HCT116 (cell line): ENCODE results near the gene RENBP. TPM values are rescaled to one million over a fixed set of nuclear protein-coding genes. Genes with fewer than 3 reads are reported as not detected.

Source experiments
- ATAC-seq: fragments of 200-7000 bp; cut with Tn5 transposase; 2 replicates; pipeline ENCODE4 v1.9.1; 2020; ENCODE audit warnings: mild to moderate bottlenecking, moderate library complexity
- BruUV-seq: library from RNA; stranded (reverse); fragments of 400-500 nt; replicated peaks from 2 replicates; lab custom pipeline; 2021; lab: Mats Ljungman, UMichigan
- CTCF ChIA-PET: fragments of 300-600 bp; sonication (Branson Sonifier 250); formaldehyde crosslinking; loops from one replicate; lab custom pipeline; 2021; ENCODE audit warnings: antibody characterized with exemption; lab: Charles Lee
- POLR2A ChIA-PET: fragments of 300-600, 350-600 bp; sonication (Branson Sonifier 250); formaldehyde crosslinking; loops from one replicate; lab custom pipeline; 2021; ENCODE audit warnings: antibody characterized with exemption; lab: Charles Lee
- RAD21 ChIA-PET, 2 experiments: fragments of 300-600 bp; sonication (Branson Sonifier 250); formaldehyde crosslinking; loops; one replicate each; lab custom pipeline; 2023; ENCODE audit warnings: low total read pairs in 2 of 2; ENCODE audit not compliant: uncharacterized antibody in 2 of 2, unreplicated experiment in 2 of 2, low non-redundant PET in 1 of 2; lab: Charles Lee
- DNase-seq: peaks from one replicate; pipeline ENCODE4 v3.0.0-alpha.2; 2010; ENCODE audit warnings: low read depth, low spot score
- H2AFZ ChIP-seq: fragments of 200-600 bp; shearing (Covaris generic), sonication (generic); 2 replicates; pipeline ENCODE4 v1.6.1; 2017; ENCODE audit warnings: low read depth, mixed run types, mixed read lengths, antibody characterized with exemption, low read length; ENCODE audit not compliant: poor library complexity, severe bottlenecking
- H3K27ac ChIP-seq: 2 replicates; pipeline ENCODE4 v1.5.1; 2012; ENCODE audit warnings: low read depth, low read length
- H3K27me3 ChIP-seq: fragments of 200-600 bp; sonication (generic); 2 replicates; pipeline ENCODE4 v1.6.1; 2016; ENCODE audit warnings: mixed run types, low read length, mixed read lengths; ENCODE audit not compliant: insufficient read depth
- H3K36me3 ChIP-seq, 2 experiments: fragments of 200-500 bp in 1 of 2; fragments of 200-600 bp in 1 of 2; sonication (Bioruptor generic) in 1 of 2; sonication (generic) in 1 of 2; 2 replicates each; pipeline versions ENCODE4 v1.5.1 to v1.6.1; 2014 to 2016; ENCODE audit warnings: low read length in 2 of 2, inconsistent platforms in 1 of 2, mixed read lengths in 1 of 2, mixed run types in 1 of 2; ENCODE audit not compliant: insufficient read depth in 2 of 2, control insufficient read depth in 1 of 2
- H3K4me1 ChIP-seq, 2 experiments: fragments of 200-600 bp in 1 of 2; sonication (generic) in 1 of 2; 2 replicates each; pipeline versions ENCODE4 v1.5.1 to v1.6.1; 2012 to 2017; ENCODE audit warnings: low read length in 2 of 2, inconsistent platforms in 1 of 2, mild to moderate bottlenecking in 1 of 2, mixed read lengths in 1 of 2, mixed run types in 1 of 2, moderate library complexity in 1 of 2; ENCODE audit not compliant: insufficient read depth in 2 of 2, control insufficient read depth in 1 of 2
- H3K4me2 ChIP-seq: fragments of 200-600 bp; sonication (generic); 2 replicates; pipeline ENCODE4 v1.6.1; 2017; ENCODE audit warnings: mixed run types, low read length, mixed read lengths
- H3K4me3 ChIP-seq, 2 experiments: fragments of 200-600 bp in 1 of 2; sonication (generic) in 1 of 2; replicated peaks in 1 of 2; 2 replicates each; pipeline ENCODE4 v1.5.1; 2011 to 2016; ENCODE audit warnings: low read length in 2 of 2, control low read depth in 1 of 2, low read depth in 1 of 2, mild to moderate bottlenecking in 1 of 2, mixed read lengths in 1 of 2, mixed run types in 1 of 2
- H3K79me2 ChIP-seq: fragments of 200-600 bp; sonication (generic); 2 replicates; pipeline ENCODE4 v1.6.1; 2017; ENCODE audit warnings: mild to moderate bottlenecking, mixed run types, low read length, moderate library complexity, mixed read lengths; ENCODE audit not compliant: insufficient read depth
- H3K9ac ChIP-seq: fragments of 200-600 bp; sonication (generic); 2 replicates; pipeline ENCODE4 v1.6.1; 2016; ENCODE audit warnings: low read length, mixed read lengths
- H3K9me2 ChIP-seq: fragments of 200-600 bp; sonication (generic), shearing (Covaris generic); 2 replicates; pipeline ENCODE4 v1.6.1; 2017; ENCODE audit warnings: mixed run types, mild to moderate bottlenecking, moderate library complexity; ENCODE audit not compliant: insufficient read depth
- H3K9me3 ChIP-seq, 2 experiments: fragments of 200-500 bp in 1 of 2; fragments of 200-600 bp in 1 of 2; sonication (Bioruptor generic) in 1 of 2; sonication (generic) in 1 of 2; 2 replicates each; pipeline ENCODE4 v1.6.1; 2014 to 2017; ENCODE audit warnings: low read length in 2 of 2, mixed read lengths in 2 of 2, inconsistent platforms in 1 of 2, low read depth in 1 of 2, mild to moderate bottlenecking in 1 of 2, mixed run types in 1 of 2, moderate library complexity in 1 of 2; ENCODE audit not compliant: control insufficient read depth in 1 of 2, insufficient read depth in 1 of 2
- H4K20me1 ChIP-seq: fragments of 200-600 bp; sonication (generic), shearing (Covaris generic); 2 replicates; pipeline ENCODE4 v1.6.1; 2017; ENCODE audit warnings: mixed run types, mild to moderate bottlenecking, moderate library complexity; ENCODE audit not compliant: insufficient read depth
- CBX3 ChIP-seq: IDR thresholded peaks from 2 replicates; pipeline ENCODE4 v1.6.1; 2012; ENCODE audit warnings: low read depth
- CEBPB ChIP-seq: IDR thresholded peaks from 2 replicates; pipeline ENCODE4 v1.6.1; 2012; ENCODE audit warnings: low read depth
- EGR1 ChIP-seq: IDR thresholded peaks from 2 replicates; pipeline ENCODE4 v1.6.1; 2012; ENCODE audit warnings: low read depth
- ELF1 ChIP-seq: IDR thresholded peaks from 2 replicates; pipeline ENCODE4 v1.6.1; 2012; ENCODE audit warnings: low read depth, borderline replicate concordance
- EZH2 ChIP-seq: fragments of 200-600 bp; sonication (generic); IDR thresholded peaks from 2 replicates; pipeline ENCODE4 v1.6.1; 2017; ENCODE audit warnings: antibody characterized with exemption, mixed run types
- FOSL1 ChIP-seq: IDR thresholded peaks from 2 replicates; pipeline ENCODE4 v1.6.1; 2012; ENCODE audit warnings: low read depth
- JUND ChIP-seq: IDR thresholded peaks from 2 replicates; pipeline ENCODE4 v1.6.1; 2012
- SIN3A ChIP-seq: IDR thresholded peaks from 2 replicates; pipeline ENCODE4 v1.6.1; 2012; ENCODE audit warnings: low read depth
- SP1 ChIP-seq: IDR thresholded peaks from 2 replicates; pipeline ENCODE4 v1.6.1; 2012; ENCODE audit warnings: low read depth
- SRF ChIP-seq: IDR thresholded peaks from 2 replicates; pipeline ENCODE4 v1.6.1; 2012; ENCODE audit warnings: low read depth
- TCF7L2 ChIP-seq: IDR thresholded peaks from 2 replicates; pipeline ENCODE4 v1.7.0; 2011; ENCODE audit warnings: borderline replicate concordance, inconsistent platforms; ENCODE audit not compliant: insufficient read depth, insufficient read length; ENCODE audit errors: extremely low read depth
- YY1 ChIP-seq: IDR thresholded peaks from 2 replicates; pipeline ENCODE4 v1.6.1; 2011; ENCODE audit warnings: low read length, low read depth, moderate library complexity, mild to moderate bottlenecking; ENCODE audit not compliant: insufficient replicate concordance; ENCODE audit errors: extremely low read depth
- ZFX ChIP-seq: fragments of 450-650 bp; IDR thresholded peaks from 2 replicates; pipeline ENCODE4 v1.6.1; 2017
- ZNF274 ChIP-seq: fragments of 200-500 bp; sonication (Bioruptor generic); IDR thresholded peaks from 2 replicates; pipeline ENCODE4 v1.6.1; 2014; ENCODE audit warnings: mild to moderate bottlenecking, low read depth, low read length, inconsistent platforms
- intact Hi-C: fragments of 100-400 bp; cut with micrococcal nuclease; formaldehyde crosslinking; loops from 2 replicates; pipeline ENCODE4 v1.10.0; 2022
- total RNA-seq: library from RNA; stranded (reverse); gene quantifications from one replicate; pipeline ENCODE4 v1.2.1, GENCODE V29; 2021; ENCODE audit not compliant: unreplicated experiment
- TF ChIP-seq, protein P1 (sequence below): IDR thresholded peaks from 2 replicates; pipeline ENCODE4 v1.6.1; 2012
- TF ChIP-seq, protein P2 (sequence below): IDR thresholded peaks from 2 replicates; pipeline ENCODE4 v1.6.1; 2012

Gene RENBP
- total RNA-seq, 1 experiment from 2014 or later, result 1.3 TPM

DNA sequence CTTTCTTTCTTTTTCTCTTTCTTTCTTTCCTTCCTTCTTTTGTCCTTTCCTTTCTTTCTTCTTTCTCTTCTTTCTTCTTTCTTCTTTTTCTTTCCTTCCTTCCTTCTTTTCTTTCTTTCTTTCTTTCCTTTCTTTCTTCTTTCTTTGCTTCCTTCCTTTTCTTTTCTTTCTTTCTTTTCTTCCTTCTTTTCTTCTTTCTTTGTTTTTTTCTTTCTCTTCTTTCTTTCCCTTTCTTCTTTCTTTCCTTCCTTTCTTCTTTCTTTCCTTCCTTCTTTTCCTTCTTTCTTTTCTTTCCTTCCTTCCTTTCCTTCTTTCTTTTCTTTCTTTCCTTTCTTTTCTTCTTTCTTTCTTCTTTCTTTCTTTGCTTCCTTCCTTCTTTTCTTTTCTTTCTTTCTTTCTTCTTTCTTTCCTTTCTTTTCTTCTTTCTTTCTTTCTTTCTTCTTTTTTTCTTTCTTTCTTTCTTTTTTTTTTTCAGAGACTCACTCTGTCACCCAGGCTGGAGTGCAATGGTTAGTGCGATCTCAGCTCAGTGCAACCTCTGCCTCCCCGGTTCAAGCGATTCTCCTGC is 46.7 kb upstream of the RENBP start:
- Histone ChIP-seq H2AFZ (no peak overlapping the region), H3K27me3 (no peaks in the 10 kb centered on the region), H3K4me2 (no peak overlapping the region), H3K4me1 (no peaks in the 10 kb centered on the region), H4K20me1 (no peaks in the 10 kb centered on the region), H3K27ac (no peak overlapping the region), H3K4me3 (no peak overlapping the region), H3K9ac (no peak overlapping the region), H3K36me3 (no peaks in the 10 kb centered on the region), H3K9me3 (no peaks in the 10 kb centered on the region), H3K79me2 (no peaks in the 10 kb centered on the region), H3K9me2 (no peaks in the 10 kb centered on the region)
- intact Hi-C loops, result no loop called here
- ChIA-PET POLR2A (no interaction called here), RAD21 (no interaction called here), CTCF (no interaction called here)
- no peak for DNase-seq
- BruUV-seq, result no TSS peak
- ATAC-seq, result no peak
- TF ChIP-seq ZNF274, result no peak
- no peak for TF ChIP-seq CEBPB
- TF ChIP-seq YY1, result no peak
- TF ChIP-seq ZFX, result no peak
- TF ChIP-seq FOSL1, result no peak
- TF ChIP-seq TCF7L2, result no peak
- TF ChIP-seq SIN3A, result no peak
- no peak for TF ChIP-seq SRF
- TF ChIP-seq EZH2, result no peak
- TF ChIP-seq, protein P1, sequence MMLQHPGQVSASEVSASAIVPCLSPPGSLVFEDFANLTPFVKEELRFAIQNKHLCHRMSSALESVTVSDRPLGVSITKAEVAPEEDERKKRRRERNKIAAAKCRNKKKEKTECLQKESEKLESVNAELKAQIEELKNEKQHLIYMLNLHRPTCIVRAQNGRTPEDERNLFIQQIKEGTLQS, result no peak
- TF ChIP-seq, protein P2, sequence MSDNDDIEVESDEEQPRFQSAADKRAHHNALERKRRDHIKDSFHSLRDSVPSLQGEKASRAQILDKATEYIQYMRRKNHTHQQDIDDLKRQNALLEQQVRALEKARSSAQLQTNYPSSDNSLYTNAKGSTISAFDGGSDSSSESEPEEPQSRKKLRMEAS, result no peak
- TF ChIP-seq ELF1, result no peak
- TF ChIP-seq JUND, result no peak
- TF ChIP-seq CBX3, result no peak
- TF ChIP-seq SP1, result no peak
- TF ChIP-seq EGR1, result no peak
